GM23338 (cell line): ENCODE measurements around the gene HS6ST3. TPM values are rescaled to one million over a fixed set of nuclear protein-coding genes. Genes with fewer than 3 reads are reported as not detected.

ENCODE experiments used
- ATAC-seq: fragments of 200-7000 bp; cut with Tn5 transposase; 3 replicates; pipeline ENCODE4 v1.9.1; 2020
- DNase-seq: peaks from one replicate; pipeline ENCODE4 v3.0.0-alpha.2; 2015; ENCODE audit warnings: low spot score
- H2AFZ ChIP-seq: fragments of 200-600 bp; sonication (generic); 2 replicates; pipeline ENCODE4 v1.8.0; 2016; ENCODE audit warnings: antibody characterized with exemption, mild to moderate bottlenecking, moderate library complexity
- H3F3A ChIP-seq: fragments of 200-600 bp; sonication (generic); replicated peaks from 2 replicates; pipeline ENCODE4 v1.8.0; 2017; ENCODE audit warnings: antibody characterized with exemption, mixed run types, low read depth
- H3K27ac ChIP-seq: fragments of 200-600 bp; sonication (generic); 2 replicates; pipeline ENCODE4 v1.6.1; 2016; ENCODE audit warnings: low read depth
- H3K27me3 ChIP-seq: fragments of 200-600 bp; sonication (generic); 2 replicates; pipeline ENCODE4 v1.8.0; 2016; ENCODE audit warnings: mild to moderate bottlenecking, mixed run types, moderate library complexity; ENCODE audit not compliant: insufficient read depth
- H3K36me3 ChIP-seq: fragments of 200-600 bp; sonication (generic); 2 replicates; pipeline ENCODE4 v1.8.0; 2016; ENCODE audit warnings: mild to moderate bottlenecking; ENCODE audit not compliant: insufficient read depth
- H3K4me1 ChIP-seq: fragments of 200-600 bp; sonication (generic); 2 replicates; pipeline ENCODE4 v1.8.0; 2016; ENCODE audit warnings: mild to moderate bottlenecking, moderate library complexity; ENCODE audit not compliant: insufficient read depth
- H3K4me2 ChIP-seq: fragments of 200-600 bp; sonication (generic); 2 replicates; pipeline ENCODE4 v1.7.1; 2017; ENCODE audit warnings: mixed run types
- H3K4me3 ChIP-seq: fragments of 200-600 bp; sonication (generic); 2 replicates; pipeline ENCODE4 v1.6.1; 2016; ENCODE audit warnings: mixed run types
- H3K79me2 ChIP-seq: fragments of 200-600 bp; sonication (generic); replicated peaks from 2 replicates; pipeline ENCODE4 v1.8.0; 2017; ENCODE audit warnings: mild to moderate bottlenecking; ENCODE audit not compliant: insufficient read depth
- H3K9me2 ChIP-seq: fragments of 200-600 bp; sonication (generic); 2 replicates; pipeline ENCODE4 v1.8.0; 2017; ENCODE audit not compliant: insufficient read depth
- H4K20me1 ChIP-seq: fragments of 200-600 bp; sonication (generic); replicated peaks from 2 replicates; pipeline ENCODE4 v1.8.0; 2017; ENCODE audit warnings: mild to moderate bottlenecking; ENCODE audit not compliant: insufficient read depth
- H3K27ac Mint-ChIP-seq: 2 replicates; pipeline ENCODE4 v1.8.0; 2020; ENCODE audit warnings: inconsistent platforms, mild to moderate bottlenecking, moderate library complexity, mixed read lengths
- H3K27me3 Mint-ChIP-seq: 3 replicates; pipeline ENCODE4 v1.8.0; 2022; ENCODE audit warnings: low read depth, mild to moderate bottlenecking, moderate library complexity, mixed read lengths, inconsistent platforms; ENCODE audit not compliant: insufficient read depth, poor library complexity
- H3K36me3 Mint-ChIP-seq: 3 replicates; pipeline ENCODE4 v1.8.0; 2021; ENCODE audit warnings: low read depth, mild to moderate bottlenecking, inconsistent platforms, moderate library complexity, mixed read lengths
- H3K4me1 Mint-ChIP-seq: 3 replicates; pipeline ENCODE4 v1.8.0; 2020; ENCODE audit warnings: mild to moderate bottlenecking, inconsistent platforms, mixed read lengths
- H3K4me3 Mint-ChIP-seq: 3 replicates; pipeline ENCODE4 v1.8.0; 2021; ENCODE audit warnings: moderate library complexity, mild to moderate bottlenecking, inconsistent platforms, mixed read lengths
- H3K9me3 Mint-ChIP-seq: 3 replicates; pipeline ENCODE4 v1.8.0; 2020; ENCODE audit warnings: moderate library complexity, mild to moderate bottlenecking, inconsistent platforms, mixed read lengths
- CREB1 ChIP-seq: fragments of 250-450 bp; sonication (Bioruptor Pico); IDR thresholded peaks from 2 replicates; pipeline ENCODE4 v1.5.0; 2020; ENCODE audit warnings: low read depth, mild to moderate bottlenecking, moderate library complexity
- ETS1 ChIP-seq: IDR thresholded peaks from 2 replicates; pipeline ENCODE4 v1.6.1; 2016; ENCODE audit warnings: antibody characterized with exemption
- EZH2phosphoT487 ChIP-seq: fragments of 200-600 bp; sonication (generic); IDR thresholded peaks from one replicate; pipeline ENCODE4 v1.8.1; 2018; ENCODE audit warnings: antibody characterized with exemption; ENCODE audit not compliant: unreplicated experiment
- POLR2AphosphoS5 ChIP-seq: IDR thresholded peaks from 2 replicates; pipeline ENCODE4 v1.6.1; 2016; ENCODE audit warnings: antibody characterized with exemption, low read depth
- REST ChIP-seq: IDR thresholded peaks from one replicate; pipeline ENCODE4 v1.6.1; 2018; ENCODE audit warnings: antibody characterized with exemption; ENCODE audit not compliant: unreplicated experiment
- ZNF462 ChIP-seq: fragments of 250-450 bp; sonication (Bioruptor Pico); IDR thresholded peaks from 2 replicates; pipeline ENCODE4 v1.5.0; 2020; ENCODE audit warnings: mild to moderate bottlenecking, moderate library complexity
- polyA plus RNA-seq: library from polyadenylated mRNA; unstranded; fragments of >200 nt; fragmentation: Nextera tagmentation; extraction: Ambion mirVana; gene quantifications from 2 replicates; pipeline ENCODE4 v1.2.1, GENCODE V29; 2016
- total RNA-seq: library from RNA; depleted of rRNA; stranded (reverse); fragments of >200 nt; shearing (Covaris generic); gene quantifications from 2 replicates; pipeline ENCODE4 v1.2.3, GENCODE V29; 2014

HS6ST3 gene
- total and polyA plus RNA-seq, 2 experiments from 2014 or later = 0.52 to 0.80 TPM

GRCh38 chr13:96229356-96229755 is 139.4 kb downstream of the HS6ST3 start (continued):
- TF ChIP-seq ZNF462 (CRISPR knock-in tag) = peak; percentile 86
- TF ChIP-seq EZH2phosphoT487 = no peak

- H3K4me3 Mint-ChIP-seq = no peak overlapping the region
- H3K9me3 Mint-ChIP-seq = no peaks in the 10 kb centered on the region; the same call in 2 of the 3 replicates
- H3K36me3 Mint-ChIP-seq = no peaks in the 10 kb centered on the region
- no peaks in the 10 kb centered on the region for H4K20me1 ChIP-seq
- no peak overlapping the region for H3K4me3 ChIP-seq
- H2AFZ ChIP-seq = peak overlapping the region; percentile 78
- H3F3A ChIP-seq = no peaks in the 10 kb centered on the region
- H3K27ac Mint-ChIP-seq = no peak overlapping the region
- peaks cover 11% of the 10 kb centered on the region; the same call in 1 of the 2 replicates for H3K4me1 ChIP-seq
- H3K27ac ChIP-seq = no peak overlapping the region
- DNase-seq = no peak
- no peaks in the 10 kb centered on the region for H3K4me1 Mint-ChIP-seq
- no peaks in the 10 kb centered on the region for H3K79me2 ChIP-seq
- no peaks in the 10 kb centered on the region for H3K27me3 ChIP-seq
- peaks cover 25% of the 10 kb centered on the region; the same call in 1 of the 2 replicates for H3K9me2 ChIP-seq
- no peaks in the 10 kb centered on the region for H3K27me3 Mint-ChIP-seq
- H3K36me3 ChIP-seq = no peaks in the 10 kb centered on the region
- ATAC-seq = no peak
- peak overlapping the region; percentile 38; the same call in 1 of the 2 replicates for H3K4me2 ChIP-seq
- TF ChIP-seq ETS1 (no peak), REST (no peak), CREB1 (no peak), POLR2AphosphoS5 (no peak)
Observed at GRCh38 chr13:96238241-96238640, 148.3 kb downstream of the HS6ST3 start.
